GM21360 (cell line): ENCODE data around the gene UQCC5.

Experiments used
- ATAC-seq: cut with Tn5 transposase; IDR thresholded peaks from one replicate; pipeline ENCODE4 v1.9.1; 2021; ENCODE audit warnings: mild to moderate bottlenecking, moderate library complexity; ENCODE audit not compliant: unreplicated experiment

Gene UQCC5

GRCh38 chr3:52558436-52558835 lies 22.0 kb downstream of the UQCC5 start:
- no peak for ATAC-seq

GRCh38 chr3:52561028-52561747 lies 24.8 kb downstream of the UQCC5 start:
- no peak for ATAC-seq

- no peak for ATAC-seq
Measured at GRCh38 chr3:52563984-52564383, 27.6 kb downstream of the UQCC5 start.

GRCh38 chr3:52568069-52568468 lies 31.7 kb downstream of the UQCC5 start:
- ATAC-seq, result no peak

GRCh38 chr3:52570076-52570475 lies 33.7 kb downstream of the UQCC5 start:
- no peak for ATAC-seq

GRCh38 chr3:52572221-52572620 lies 35.8 kb downstream of the UQCC5 start:
- no peak for ATAC-seq

GRCh38 chr3:52574056-52574965 lies 37.9 kb downstream of the UQCC5 start:
- no peak for ATAC-seq
